HepG2 (cell line): Measurements from ENCODE around the gene CTAGE9.

Source experiments
- EP300 ChIP-seq, 3 experiments: sonication (generic) in 1 of 3; formaldehyde crosslinking in 1 of 3; IDR thresholded peaks; 2 replicates each; pipeline versions ENCODE4 v1.5.1 to v1.6.1; 2011 to 2020; ENCODE audit warnings: low read depth in 2 of 3, low read length in 2 of 3, borderline replicate concordance in 1 of 3, improper control_type of control experiment in 1 of 3, mild to moderate bottlenecking in 1 of 3, missing genetic modification reagents in 1 of 3, moderate library complexity in 1 of 3
- HMG20B ChIP-seq: conservative IDR thresholded peaks from 2 replicates; pipeline ENCODE4 v1.6.1; 2016; ENCODE audit warnings: missing genetic modification reagents, missing compliant biosample characterization
- MAZ ChIP-seq, 2 experiments: sonication (generic) in 1 of 2; formaldehyde crosslinking in 1 of 2; IDR thresholded peaks; 2 replicates each; pipeline versions ENCODE4 v1.5.0 to v1.6.1; 2012 to 2020; ENCODE audit warnings: low read depth in 2 of 2, mild to moderate bottlenecking in 2 of 2, borderline replicate concordance in 1 of 2, improper control_type of control experiment in 1 of 2, low read length in 1 of 2, missing genetic modification reagents in 1 of 2, moderate library complexity in 1 of 2
- SP140L ChIP-seq: sonication (generic); formaldehyde crosslinking; IDR thresholded peaks from 2 replicates; pipeline ENCODE4 v1.4.0; 2020; ENCODE audit warnings: missing genetic modification reagents, borderline replicate concordance
- ZBTB20 ChIP-seq: sonication (generic); formaldehyde crosslinking; IDR thresholded peaks from 2 replicates; pipeline ENCODE4 v1.8.1; 2023; ENCODE audit warnings: missing genetic modification reagents, low read depth, mild to moderate bottlenecking, borderline replicate concordance
- ZNF263 ChIP-seq: sonication (generic); formaldehyde crosslinking; IDR thresholded peaks from 2 replicates; pipeline ENCODE4 v1.4.0; 2020; ENCODE audit warnings: missing genetic modification reagents
- TF ChIP-seq, protein P1 (sequence below): sonication (generic); formaldehyde crosslinking; IDR thresholded peaks from 2 replicates; pipeline ENCODE4 v1.5.0; 2020; ENCODE audit warnings: mild to moderate bottlenecking, missing genetic modification reagents, moderate library complexity
- TF ChIP-seq, protein P2 (sequence below): sonication (generic); formaldehyde crosslinking; IDR thresholded peaks from 2 replicates; pipeline ENCODE4 v1.4.0; 2020; ENCODE audit warnings: missing genetic modification reagents, low read depth, mild to moderate bottlenecking, borderline replicate concordance

DNA sequence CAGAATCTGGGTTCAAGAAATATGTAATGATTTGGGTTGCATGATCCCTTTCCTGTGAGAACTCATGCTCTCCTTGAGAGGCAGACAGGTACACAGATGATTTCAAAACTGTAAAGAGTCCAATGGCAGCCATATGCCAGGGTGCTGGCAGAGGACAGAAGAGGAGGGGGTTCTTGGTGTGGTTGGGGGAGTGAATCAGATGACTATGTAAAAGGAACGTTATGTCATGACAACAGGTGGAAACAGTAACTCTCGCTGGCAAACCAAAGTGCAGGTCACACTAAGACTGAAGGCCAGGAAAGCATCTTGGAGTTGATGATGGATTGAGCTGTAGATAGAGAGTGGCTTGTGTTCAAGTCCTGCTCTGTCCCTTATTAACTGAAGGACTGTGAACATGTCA, 29.9 kb downstream of the CTAGE9 start:
- TF ChIP-seq, protein P1, sequence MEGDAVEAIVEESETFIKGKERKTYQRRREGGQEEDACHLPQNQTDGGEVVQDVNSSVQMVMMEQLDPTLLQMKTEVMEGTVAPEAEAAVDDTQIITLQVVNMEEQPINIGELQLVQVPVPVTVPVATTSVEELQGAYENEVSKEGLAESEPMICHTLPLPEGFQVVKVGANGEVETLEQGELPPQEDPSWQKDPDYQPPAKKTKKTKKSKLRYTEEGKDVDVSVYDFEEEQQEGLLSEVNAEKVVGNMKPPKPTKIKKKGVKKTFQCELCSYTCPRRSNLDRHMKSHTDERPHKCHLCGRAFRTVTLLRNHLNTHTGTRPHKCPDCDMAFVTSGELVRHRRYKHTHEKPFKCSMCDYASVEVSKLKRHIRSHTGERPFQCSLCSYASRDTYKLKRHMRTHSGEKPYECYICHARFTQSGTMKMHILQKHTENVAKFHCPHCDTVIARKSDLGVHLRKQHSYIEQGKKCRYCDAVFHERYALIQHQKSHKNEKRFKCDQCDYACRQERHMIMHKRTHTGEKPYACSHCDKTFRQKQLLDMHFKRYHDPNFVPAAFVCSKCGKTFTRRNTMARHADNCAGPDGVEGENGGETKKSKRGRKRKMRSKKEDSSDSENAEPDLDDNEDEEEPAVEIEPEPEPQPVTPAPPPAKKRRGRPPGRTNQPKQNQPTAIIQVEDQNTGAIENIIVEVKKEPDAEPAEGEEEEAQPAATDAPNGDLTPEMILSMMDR (CRISPR knock-in tag), result no peak
- TF ChIP-seq, protein P2, sequence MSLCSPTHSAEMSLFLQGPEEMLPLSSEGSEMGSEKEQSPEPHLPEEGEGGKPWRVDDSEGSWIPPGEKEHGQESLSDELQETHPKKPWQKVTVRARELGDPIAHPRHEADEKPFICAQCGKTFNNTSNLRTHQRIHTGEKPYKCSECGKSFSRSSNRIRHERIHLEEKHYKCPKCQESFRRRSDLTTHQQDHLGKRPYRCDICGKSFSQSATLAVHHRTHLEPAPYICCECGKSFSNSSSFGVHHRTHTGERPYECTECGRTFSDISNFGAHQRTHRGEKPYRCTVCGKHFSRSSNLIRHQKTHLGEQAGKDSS (CRISPR knock-in tag), result no peak
- no peak for TF ChIP-seq SP140L (CRISPR knock-in tag)
- TF ChIP-seq ZBTB20 (CRISPR knock-in tag), result no peak
- no peak for TF ChIP-seq EP300 (IDR thresholded peaks at IDR 0.05; ENCODE audit: low read depth in 2 of 2, low read length in 2 of 2)
- TF ChIP-seq EP300 (CRISPR knock-in tag; IDR thresholded peaks at IDR 0.05; ENCODE audit: borderline replicate concordance), result no peak
- no peak for TF ChIP-seq ZNF263 (CRISPR knock-in tag)
- no peak for TF ChIP-seq HMG20B (CRISPR knock-in tag)
- no peak for TF ChIP-seq MAZ (IDR thresholded peaks at IDR 0.05; ENCODE audit: borderline replicate concordance, low read depth, low read length)
- TF ChIP-seq MAZ (CRISPR knock-in tag; IDR thresholded peaks at IDR 0.05; ENCODE audit: low read depth), result no peak
